Globus pallidus (tissue), 1 donor: ENCODE measurements around the gene BRINP2.
"Not testable (repeated sequence)": the region's sequence is repeated elsewhere in the genome, so short reads cannot be mapped to it uniquely, and the experiment has no call there.

Experiments
- DNase-seq: peaks from one replicate; pipeline ENCODE4 v3.0.0-alpha.2; 2015; ENCODE audit warnings: low spot score

BRINP2 gene

GRCh38 chr1:177315261-177315660 lies 144.5 kb downstream of the BRINP2 start:
- no peak for DNase-seq

GRCh38 chr1:177315761-177316160 lies 145.0 kb downstream of the BRINP2 start:
- DNase-seq: no peak

- DNase-seq: not testable (repeated sequence)
Observed at GRCh38 chr1:177321434-177321833, 150.7 kb downstream of the BRINP2 start.

GRCh38 chr1:177328251-177328650 lies 157.5 kb downstream of the BRINP2 start:
- no peak for DNase-seq

- DNase-seq: no peak
Observed at GRCh38 chr1:177329871-177330270, 159.1 kb downstream of the BRINP2 start.
